Uterus (tissue), 4 donors: Measurements from ENCODE around the gene DMRT2. TPM values are rescaled to one million over a fixed set of nuclear protein-coding genes. Genes with fewer than 3 reads are reported as not detected.

Source experiments
- DNase-seq, 2 donors: peaks; one replicate each; pipeline ENCODE4 v3.0.0-alpha.2; 2019 to 2020
- H3K27ac ChIP-seq, 2 donors: fragments of 200-600 bp; sonication (generic); 1 replicate in 1 of 2; 2 replicates in 1 of 2; pipeline ENCODE4 v1.5.1; 2016 to 2018
- H3K27me3 ChIP-seq, 2 donors: fragments of 200-600 bp; sonication (generic); one replicate each; pipeline ENCODE4 v1.5.1; 2018 to 2019; ENCODE audit warnings: control low read depth in 1 of 2
- H3K36me3 ChIP-seq, 2 donors: fragments of 200-600 bp; sonication (generic); one replicate each; pipeline ENCODE4 v1.5.1; 2019; ENCODE audit warnings: control low read depth in 1 of 2
- H3K4me1 ChIP-seq, 2 donors: fragments of 200-600 bp; sonication (generic); one replicate each; pipeline ENCODE4 v1.5.1; 2018 to 2019; ENCODE audit warnings: control low read depth in 1 of 2
- H3K4me3 ChIP-seq, 2 donors: fragments of 200-600 bp; sonication (generic); 1 replicate in 1 of 2; 2 replicates in 1 of 2; pipeline ENCODE4 v1.5.1; 2018 to 2019; ENCODE audit warnings: mild to moderate bottlenecking in 1 of 2
- H3K9me3 ChIP-seq, 2 donors: fragments of 200-600 bp; sonication (generic); one replicate each; pipeline ENCODE4 v1.5.1; 2019; ENCODE audit warnings: control low read depth in 1 of 2
- CTCF ChIP-seq, 4 experiments: fragments of 200-600 bp in 2 of 4; fragments of 450-650 bp in 2 of 4; sonication (generic) in 2 of 4; IDR thresholded peaks; one replicate each; pipeline ENCODE4 v1.5.1; 2016 to 2019; ENCODE audit warnings: antibody characterized with exemption in 4 of 4, mild to moderate bottlenecking in 2 of 4, moderate library complexity in 1 of 4
- POLR2A ChIP-seq, 2 donors: fragments of 450-650 bp; IDR thresholded peaks; one replicate each; pipeline ENCODE4 v1.6.1; 2016; ENCODE audit warnings: antibody characterized with exemption in 2 of 2, mild to moderate bottlenecking in 1 of 2, moderate library complexity in 1 of 2
- intact Hi-C: fragments of 100-400 bp; cut with DNase I; formaldehyde crosslinking; loops from one replicate; pipeline ENCODE4 v1.15.1; 2023; ENCODE audit warnings: low total_unique reads
- total RNA-seq, 4 donors: library from RNA; depleted of rRNA in 3 of 4; stranded (reverse); fragments of >200 nt in 3 of 4; gene quantifications; one replicate each; pipeline versions ENCODE4 v1.1.0 to v1.2.4, GENCODE V29; 2014 to 2023
- donor health status: DM: yes; HTN: yes; CAD: no.

The DMRT2 gene
- total RNA-seq, 4 donors from 2014 or later = 3.1 TPM; not detected in 3

GRCh38 chr9:1051210-1051583 lies 1.0 kb downstream of the DMRT2 start:
- Histone ChIP-seq H3K27ac (no peak overlapping the region), H3K4me1 (peaks cover 0 to 6% of the 10 kb centered on the region in 2 donors), H3K9me3 (no peaks in the 10 kb centered on the region), H3K27me3 (peaks cover 2 to 56% of the 10 kb centered on the region in 2 donors), H3K36me3 (no peaks in the 10 kb centered on the region), H3K4me3 (peak overlapping the region in 1 of 2 donors; percentile 15)
- intact Hi-C loops = no loop called here
- no peak for TF ChIP-seq POLR2A (IDR thresholded peaks at IDR 0.05)
- TF ChIP-seq CTCF (IDR thresholded peaks at IDR 0.05) = no peak
- no peak for DNase-seq

GRCh38 chr9:1051584-1052275 lies 1.6 kb downstream of the DMRT2 start:
- Histone ChIP-seq H3K27me3 (peaks cover under 1 to 51% of the 10 kb centered on the region in 2 donors), H3K4me3 (peak overlapping the region in 1 of 2 donors; percentile 15), H3K27ac (no peak overlapping the region), H3K4me1 (peaks cover 0 to 6% of the 10 kb centered on the region in 2 donors), H3K9me3 (no peaks in the 10 kb centered on the region), H3K36me3 (no peaks in the 10 kb centered on the region)
- no peak for TF ChIP-seq POLR2A (IDR thresholded peaks at IDR 0.05)
- TF ChIP-seq CTCF (IDR thresholded peaks at IDR 0.05) = no peak
- intact Hi-C loops = no loop called here
- DNase-seq = no peak

- Histone ChIP-seq H3K9me3 (no peaks in the 10 kb centered on the region), H3K27me3 (peaks cover 0 to 46% of the 10 kb centered on the region in 2 donors), H3K27ac (no peak overlapping the region), H3K4me3 (no peak overlapping the region), H3K4me1 (peaks cover 0 to 6% of the 10 kb centered on the region in 2 donors), H3K36me3 (no peaks in the 10 kb centered on the region)
- TF ChIP-seq POLR2A (IDR thresholded peaks at IDR 0.05) (no peak), CTCF (IDR thresholded peaks at IDR 0.05) (no peak)
- no peak for DNase-seq
- intact Hi-C loops = no loop called here
Observed at GRCh38 chr9:1052365-1053281, 2.5 kb downstream of the DMRT2 start.

- Histone ChIP-seq H3K27me3 (peaks cover 0 to 44% of the 10 kb centered on the region in 2 donors), H3K4me1 (peaks cover 0 to 6% of the 10 kb centered on the region in 2 donors), H3K9me3 (no peaks in the 10 kb centered on the region), H3K27ac (no peak overlapping the region), H3K36me3 (no peaks in the 10 kb centered on the region), H3K4me3 (no peak overlapping the region)
- intact Hi-C loops = no loop called here
- TF ChIP-seq CTCF (IDR thresholded peaks at IDR 0.05) (no peak), POLR2A (IDR thresholded peaks at IDR 0.05) (no peak)
- DNase-seq = no peak
Observed at GRCh38 chr9:1053282-1053621, 3.1 kb downstream of the DMRT2 start.

- no peak for TF ChIP-seq POLR2A (IDR thresholded peaks at IDR 0.05)
- TF ChIP-seq CTCF (IDR thresholded peaks at IDR 0.05) = no peak
- H3K4me3 ChIP-seq = no peak overlapping the region
- H3K36me3 ChIP-seq = no peaks in the 10 kb centered on the region
- no peak overlapping the region for H3K27ac ChIP-seq
- intact Hi-C loops = no loop called here
- no peak for DNase-seq
- peaks cover 0 to 6% of the 10 kb centered on the region in 2 donors for H3K4me1 ChIP-seq
- H3K9me3 ChIP-seq = no peaks in the 10 kb centered on the region
- H3K27me3 ChIP-seq = peaks cover 0 to 36% of the 10 kb centered on the region in 2 donors
Observed at GRCh38 chr9:1053986-1054425, 3.8 kb downstream of the DMRT2 start.
